PFSK-1 (cell line): ENCODE results near the gene NXT1.

Experiments
- FOXP2 ChIP-seq: optimal IDR thresholded peaks from 2 replicates; pipeline ENCODE3; 2011; ENCODE audit warnings: borderline replicate concordance, control low read depth, inconsistent platforms; ENCODE audit not compliant: insufficient read depth; ENCODE audit errors: extremely low read length, extremely low read depth
- POLR2AphosphoS5 ChIP-seq: IDR thresholded peaks from 2 replicates; pipeline ENCODE4 v1.6.1; 2012; ENCODE audit warnings: low read depth, mild to moderate bottlenecking, control low read depth, low read length, moderate library complexity
- SIN3A ChIP-seq: IDR thresholded peaks from 2 replicates; pipeline ENCODE4 v1.6.1; 2012; ENCODE audit warnings: mild to moderate bottlenecking, low read length, moderate library complexity, borderline replicate concordance; ENCODE audit not compliant: insufficient read depth
- TAF1 ChIP-seq: IDR thresholded peaks from 2 replicates; pipeline ENCODE4 v1.6.1; 2012; ENCODE audit warnings: low read length, control low read depth, borderline replicate concordance; ENCODE audit not compliant: insufficient read depth
- TF ChIP-seq, protein P1 (sequence below), 2 experiments: IDR thresholded peaks; 2 replicates each; pipeline versions ENCODE4 v1.6.1 to v1.8.0; 2011 to 2012; ENCODE audit warnings: low read depth in 2 of 2, low read length in 2 of 2, control low read depth in 1 of 2, inconsistent platforms in 1 of 2, mild to moderate bottlenecking in 1 of 2, moderate library complexity in 1 of 2; ENCODE audit not compliant: insufficient read depth in 1 of 2

NXT1 gene

GRCh38 chr20:23344336-23344735 lies 6.3 kb upstream of the NXT1 start:
- TF ChIP-seq SIN3A (no peak), TAF1 (no peak), FOXP2 (no peak), POLR2AphosphoS5 (no peak)
- TF ChIP-seq, protein P1, sequence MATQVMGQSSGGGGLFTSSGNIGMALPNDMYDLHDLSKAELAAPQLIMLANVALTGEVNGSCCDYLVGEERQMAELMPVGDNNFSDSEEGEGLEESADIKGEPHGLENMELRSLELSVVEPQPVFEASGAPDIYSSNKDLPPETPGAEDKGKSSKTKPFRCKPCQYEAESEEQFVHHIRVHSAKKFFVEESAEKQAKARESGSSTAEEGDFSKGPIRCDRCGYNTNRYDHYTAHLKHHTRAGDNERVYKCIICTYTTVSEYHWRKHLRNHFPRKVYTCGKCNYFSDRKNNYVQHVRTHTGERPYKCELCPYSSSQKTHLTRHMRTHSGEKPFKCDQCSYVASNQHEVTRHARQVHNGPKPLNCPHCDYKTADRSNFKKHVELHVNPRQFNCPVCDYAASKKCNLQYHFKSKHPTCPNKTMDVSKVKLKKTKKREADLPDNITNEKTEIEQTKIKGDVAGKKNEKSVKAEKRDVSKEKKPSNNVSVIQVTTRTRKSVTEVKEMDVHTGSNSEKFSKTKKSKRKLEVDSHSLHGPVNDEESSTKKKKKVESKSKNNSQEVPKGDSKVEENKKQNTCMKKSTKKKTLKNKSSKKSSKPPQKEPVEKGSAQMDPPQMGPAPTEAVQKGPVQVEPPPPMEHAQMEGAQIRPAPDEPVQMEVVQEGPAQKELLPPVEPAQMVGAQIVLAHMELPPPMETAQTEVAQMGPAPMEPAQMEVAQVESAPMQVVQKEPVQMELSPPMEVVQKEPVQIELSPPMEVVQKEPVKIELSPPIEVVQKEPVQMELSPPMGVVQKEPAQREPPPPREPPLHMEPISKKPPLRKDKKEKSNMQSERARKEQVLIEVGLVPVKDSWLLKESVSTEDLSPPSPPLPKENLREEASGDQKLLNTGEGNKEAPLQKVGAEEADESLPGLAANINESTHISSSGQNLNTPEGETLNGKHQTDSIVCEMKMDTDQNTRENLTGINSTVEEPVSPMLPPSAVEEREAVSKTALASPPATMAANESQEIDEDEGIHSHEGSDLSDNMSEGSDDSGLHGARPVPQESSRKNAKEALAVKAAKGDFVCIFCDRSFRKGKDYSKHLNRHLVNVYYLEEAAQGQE (IDR thresholded peaks at IDR 0.05; ENCODE audit: insufficient read depth in 1 of 2, low read depth in 2 of 2, low read length in 2 of 2), result no peak

- TF ChIP-seq, protein P1 (IDR thresholded peaks at IDR 0.05; ENCODE audit: insufficient read depth in 1 of 2, low read depth in 2 of 2, low read length in 2 of 2), result no peak
- no peak for TF ChIP-seq POLR2AphosphoS5
- TF ChIP-seq TAF1, result no peak
- no peak for TF ChIP-seq FOXP2
- TF ChIP-seq SIN3A, result no peak
Measured at GRCh38 chr20:23346002-23346401, 4.6 kb upstream of the NXT1 start.

GRCh38 chr20:23347791-23348190 lies 2.8 kb upstream of the NXT1 start:
- TF ChIP-seq FOXP2 (no peak), POLR2AphosphoS5 (no peak), TAF1 (no peak)
- TF ChIP-seq, protein P1 (IDR thresholded peaks at IDR 0.05; ENCODE audit: insufficient read depth in 1 of 2, low read depth in 2 of 2, low read length in 2 of 2), result no peak

GRCh38 chr20:23349338-23350195 lies 1.0 kb upstream of the NXT1 start:
- no peak for TF ChIP-seq FOXP2
- no peak for TF ChIP-seq TAF1
- TF ChIP-seq SIN3A, result no peak
- TF ChIP-seq, protein P1 (IDR thresholded peaks at IDR 0.05; ENCODE audit: insufficient read depth in 1 of 2, low read depth in 2 of 2, low read length in 2 of 2), result no peak
- TF ChIP-seq POLR2AphosphoS5, result no peak
